Hematopoietic multipotent progenitor cell treated with erythropoietin and hydrocortisone succinate and interleukin-3 and kit ligand, for 15 days (in vitro differentiated cells): ENCODE results near the gene SUN1.

Experiments
- DNase-seq: peaks from one replicate; pipeline ENCODE4 v3.0.0-alpha.2; 2015; ENCODE audit warnings: low spot score

The SUN1 gene

DNA sequence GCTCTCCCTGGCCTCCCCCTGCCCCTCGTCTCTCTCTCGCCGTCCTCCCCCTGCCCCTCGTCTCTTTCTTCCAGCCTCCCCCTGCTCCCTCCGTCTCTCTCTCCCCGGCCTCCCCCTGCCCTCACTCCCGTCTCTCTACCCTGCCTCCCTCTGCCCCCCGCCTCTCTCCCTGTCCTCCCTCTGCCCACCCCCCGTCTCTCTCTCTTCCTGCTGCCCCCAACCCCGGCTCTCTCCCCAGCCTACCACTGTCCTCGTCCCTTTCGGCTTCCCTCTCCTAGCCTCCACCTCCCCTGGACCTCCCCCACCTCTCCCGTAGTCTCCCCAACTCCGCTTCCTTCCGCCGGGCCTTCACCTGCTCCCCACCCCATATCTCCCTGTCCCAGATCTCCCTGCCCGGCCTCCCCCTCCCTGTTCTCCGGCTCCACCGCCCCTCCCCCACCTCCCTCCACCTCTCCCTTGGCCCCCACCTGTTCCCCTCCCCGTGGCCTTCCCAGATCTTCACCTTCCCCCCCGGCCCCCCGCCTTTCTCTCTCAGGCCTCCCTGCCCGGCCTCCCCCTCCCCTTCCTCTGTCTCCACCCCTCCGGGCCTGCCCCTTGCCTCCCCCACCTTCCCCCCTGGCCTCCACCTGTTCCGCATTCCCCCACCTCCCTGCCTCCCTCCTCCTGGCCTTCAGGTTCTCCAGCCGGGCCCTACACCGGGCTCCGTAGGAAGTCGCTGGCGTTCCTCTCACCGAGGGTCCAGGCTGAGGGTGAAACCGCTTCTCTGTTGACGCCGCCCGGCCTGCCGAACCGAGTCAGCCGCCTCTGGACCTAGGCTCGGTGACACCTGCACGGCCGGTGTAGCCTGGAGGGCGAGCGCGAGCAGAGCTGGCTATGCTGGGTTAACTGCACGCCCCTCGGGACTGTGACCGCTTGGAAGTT lies 45.3 kb downstream of the SUN1 start:
- DNase-seq = peak; percentile 27

DNA sequence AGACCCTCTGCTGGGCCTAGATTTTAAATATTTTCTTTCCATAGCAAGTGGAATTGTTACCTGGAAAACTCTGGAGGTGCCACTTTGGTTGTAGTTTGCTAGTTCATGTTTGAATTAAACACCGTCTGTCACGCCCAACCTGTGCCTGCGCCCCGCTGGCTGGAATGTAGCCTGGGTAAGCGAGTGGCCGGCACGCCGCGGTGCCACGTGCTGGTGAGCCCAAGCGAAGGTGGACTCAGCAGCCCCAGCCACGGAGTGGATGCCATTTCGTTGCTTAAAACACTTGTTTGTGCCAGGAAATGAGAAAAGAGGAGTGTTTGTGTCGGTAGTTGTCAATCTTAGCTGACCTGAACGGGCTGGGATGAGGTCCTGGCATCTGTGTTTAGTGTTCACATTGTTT lies 46.8 kb downstream of the SUN1 start:
- no peak for DNase-seq

DNA sequence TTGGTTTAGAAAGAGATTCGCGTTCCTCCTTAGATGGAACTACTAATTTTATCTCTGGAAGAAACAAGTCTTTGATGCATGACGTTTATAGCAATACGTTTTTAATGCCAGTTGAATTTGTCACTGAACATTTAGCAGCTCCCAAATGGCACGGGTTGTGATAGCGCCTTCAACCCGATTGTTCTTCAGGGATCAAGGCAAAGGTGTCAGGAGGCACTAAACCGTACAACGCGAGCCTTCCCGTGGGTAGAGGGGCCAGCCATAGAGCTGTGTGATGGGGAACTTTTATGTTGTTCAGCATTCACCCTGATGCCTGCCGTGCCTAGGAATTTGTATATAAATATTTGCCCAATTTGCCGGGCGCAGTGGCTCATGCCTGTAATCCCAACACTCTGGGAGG lies 47.4 kb downstream of the SUN1 start:
- DNase-seq = no peak

DNA sequence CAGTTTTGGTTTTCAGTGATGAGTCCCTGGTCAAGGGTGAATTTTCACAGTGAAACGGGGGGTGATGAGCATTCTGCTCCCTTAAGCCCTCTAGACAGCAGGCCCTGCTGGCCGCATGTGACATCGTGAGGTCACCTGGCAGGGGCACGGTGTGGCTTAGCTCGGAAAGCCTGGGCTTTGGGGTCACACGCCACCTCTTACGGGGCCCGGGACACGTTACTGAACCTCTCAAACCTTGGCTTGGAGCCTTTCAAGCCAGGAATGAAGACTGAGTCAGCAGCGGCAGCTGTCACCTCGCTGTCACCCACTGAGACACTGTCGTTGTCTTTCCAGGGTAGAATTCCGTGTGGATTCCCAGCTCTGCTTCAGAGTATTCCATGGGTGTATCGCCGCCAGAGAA lies 48.2 kb downstream of the SUN1 start:
- DNase-seq = no peak

DNA sequence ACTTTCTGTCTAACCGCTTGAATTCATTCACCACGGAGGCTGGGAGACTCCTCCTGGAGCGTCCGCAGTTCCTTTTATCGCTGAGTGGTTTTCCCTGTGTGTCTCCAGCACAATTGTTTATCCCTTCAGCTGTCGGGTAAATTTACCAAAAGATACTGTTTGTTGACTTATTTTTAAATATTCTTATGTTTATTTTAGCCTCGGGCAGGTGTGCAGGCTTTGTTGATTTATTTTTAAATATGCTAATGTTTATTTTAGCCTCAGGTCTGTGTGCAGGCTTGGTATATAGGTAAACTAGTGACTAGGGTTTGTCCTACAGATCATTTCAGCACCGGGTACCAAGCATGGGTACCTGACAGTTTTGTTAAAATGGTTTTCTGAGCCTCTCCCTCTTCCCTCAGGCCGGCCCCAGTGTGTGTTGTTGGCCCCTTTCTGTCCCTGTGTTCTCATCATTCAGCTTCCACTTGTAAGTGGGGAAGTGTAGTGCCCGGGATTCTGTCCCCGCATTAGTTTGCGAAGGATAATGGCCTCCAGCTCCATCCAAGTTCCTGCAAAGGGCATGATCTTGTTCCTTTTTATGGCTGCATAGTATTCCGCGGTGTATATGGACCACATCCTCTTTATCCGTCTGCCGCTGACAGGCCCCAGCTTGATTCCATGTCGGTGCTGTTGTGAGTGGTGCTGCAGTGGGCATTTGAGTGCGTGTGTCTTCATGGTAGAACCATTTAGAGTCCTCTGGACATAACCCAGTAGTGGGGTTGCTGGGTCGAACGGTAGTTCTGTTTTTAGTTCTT lies 49.4 kb downstream of the SUN1 start:
- DNase-seq = no peak

DNA sequence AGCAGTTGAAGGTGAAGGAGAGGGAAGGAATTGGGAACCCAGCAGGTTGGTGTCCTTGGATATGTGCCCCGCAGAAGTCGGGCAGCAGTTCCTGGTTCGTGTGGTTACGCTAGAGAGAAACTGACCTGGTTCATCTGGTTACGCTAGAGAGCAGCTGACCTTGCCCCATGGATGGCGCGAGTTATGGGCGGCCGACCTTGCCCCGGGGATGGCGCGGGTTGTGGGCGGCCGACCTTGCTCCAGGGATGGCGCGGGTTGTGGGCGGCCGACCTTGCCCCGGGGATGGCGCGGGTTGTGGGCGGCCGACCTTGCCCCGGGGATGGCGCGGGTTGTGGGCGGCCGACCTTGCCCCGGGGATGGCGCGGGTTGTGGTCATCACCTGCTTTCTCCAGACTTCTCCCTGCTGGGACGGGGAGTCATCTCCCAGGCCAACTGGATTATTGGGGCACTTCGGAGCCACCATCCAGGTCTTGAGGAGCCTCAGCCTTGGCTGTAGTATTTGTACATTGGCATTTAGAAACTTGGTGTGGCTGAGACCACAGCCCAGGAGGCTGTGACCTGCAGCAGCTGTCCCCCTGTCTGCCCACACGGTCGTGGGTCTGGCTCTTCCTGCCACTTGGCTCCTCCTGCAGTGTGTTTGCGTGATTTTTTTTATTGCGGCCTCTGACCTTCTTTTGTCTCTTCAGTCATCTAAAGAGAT lies 50.2 kb downstream of the SUN1 start:
- DNase-seq = no peak

DNA sequence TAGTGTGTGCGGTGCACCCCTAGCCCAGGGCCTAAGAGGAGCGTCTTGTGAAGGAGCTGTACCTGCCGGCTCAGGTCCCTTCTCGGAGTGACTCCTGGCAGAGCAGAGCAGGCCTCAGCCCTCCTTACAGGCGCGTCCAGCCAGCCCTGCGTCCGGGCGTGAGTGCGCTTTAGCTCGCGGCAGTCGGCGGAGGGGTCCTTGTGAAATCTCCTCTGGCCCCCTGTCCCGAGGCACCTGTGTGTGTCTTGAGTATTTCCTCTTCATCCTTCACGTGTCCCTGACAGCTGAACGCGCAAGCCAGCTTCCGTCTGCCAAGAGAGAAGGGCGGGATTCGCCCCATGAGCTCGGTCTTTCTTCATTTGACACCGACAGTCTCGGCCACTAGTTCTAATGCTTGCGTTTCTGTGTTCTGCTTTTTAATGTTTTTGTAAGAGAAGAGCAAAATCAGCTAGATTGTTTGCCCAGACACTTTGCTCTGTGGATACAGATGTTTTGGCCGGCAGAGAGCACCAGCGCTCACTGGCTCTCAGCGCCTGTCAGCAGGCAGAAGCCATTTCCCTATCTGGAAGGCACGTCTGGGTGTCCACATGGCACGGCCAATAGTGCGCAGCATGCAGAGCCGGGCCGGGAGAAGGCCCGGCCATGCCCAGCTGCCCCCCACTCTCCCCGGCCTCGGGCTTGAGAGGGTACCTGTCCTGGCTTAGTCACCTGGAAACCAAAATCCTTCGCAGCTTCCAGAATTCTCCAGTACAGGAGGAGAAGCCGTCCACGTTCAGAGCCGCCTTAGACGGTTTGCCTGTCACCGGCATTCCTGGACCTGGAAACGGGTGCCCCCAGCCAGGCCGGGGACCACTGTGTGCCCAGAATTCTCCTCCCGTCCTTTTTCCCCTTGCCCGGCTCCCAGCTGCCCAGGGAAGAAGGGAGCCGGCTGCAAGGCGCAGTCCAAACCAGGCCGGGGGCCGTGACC lies 51.1 kb downstream of the SUN1 start:
- no peak for DNase-seq

DNA sequence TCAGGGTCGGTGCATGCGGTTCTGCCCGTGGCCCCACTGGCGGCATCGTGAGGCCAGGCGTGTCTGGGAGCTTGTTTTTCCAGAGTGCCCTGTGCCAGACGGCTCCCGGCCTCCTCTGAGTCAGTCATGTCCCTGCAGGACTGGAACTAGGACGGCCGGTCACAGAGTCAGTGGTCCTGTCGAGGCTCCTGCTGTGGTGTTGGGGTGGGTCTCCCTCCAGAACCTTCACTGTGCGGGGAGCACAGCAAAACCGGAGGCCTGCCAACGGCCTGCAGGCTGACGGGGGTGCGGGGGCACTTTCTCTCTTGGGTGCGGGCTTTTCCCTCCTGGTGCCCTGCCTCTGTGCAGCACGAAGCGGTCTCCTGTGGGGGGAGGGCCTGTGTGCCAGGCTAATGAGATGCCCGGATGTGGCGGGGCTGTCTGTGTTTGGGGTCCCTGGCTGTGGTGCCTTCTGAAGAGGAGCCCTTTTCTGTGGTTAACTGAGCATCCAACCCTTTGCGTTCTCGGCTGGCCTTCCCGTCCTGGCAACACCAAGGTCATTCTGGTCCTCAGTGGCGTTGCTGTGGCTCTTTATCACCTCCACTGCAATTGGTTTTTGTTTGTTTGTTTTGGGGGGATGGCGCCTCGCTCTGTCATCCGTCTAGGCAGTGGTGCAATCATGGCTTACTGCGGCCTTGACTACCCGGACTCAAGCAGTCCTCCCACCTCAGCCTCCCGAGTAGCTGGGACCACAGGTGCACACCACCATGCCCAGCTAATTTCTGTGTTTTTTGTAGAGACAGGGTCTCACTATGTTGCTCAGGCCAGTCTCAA lies 52.1 kb downstream of the SUN1 start:
- DNase-seq = no peak

DNA sequence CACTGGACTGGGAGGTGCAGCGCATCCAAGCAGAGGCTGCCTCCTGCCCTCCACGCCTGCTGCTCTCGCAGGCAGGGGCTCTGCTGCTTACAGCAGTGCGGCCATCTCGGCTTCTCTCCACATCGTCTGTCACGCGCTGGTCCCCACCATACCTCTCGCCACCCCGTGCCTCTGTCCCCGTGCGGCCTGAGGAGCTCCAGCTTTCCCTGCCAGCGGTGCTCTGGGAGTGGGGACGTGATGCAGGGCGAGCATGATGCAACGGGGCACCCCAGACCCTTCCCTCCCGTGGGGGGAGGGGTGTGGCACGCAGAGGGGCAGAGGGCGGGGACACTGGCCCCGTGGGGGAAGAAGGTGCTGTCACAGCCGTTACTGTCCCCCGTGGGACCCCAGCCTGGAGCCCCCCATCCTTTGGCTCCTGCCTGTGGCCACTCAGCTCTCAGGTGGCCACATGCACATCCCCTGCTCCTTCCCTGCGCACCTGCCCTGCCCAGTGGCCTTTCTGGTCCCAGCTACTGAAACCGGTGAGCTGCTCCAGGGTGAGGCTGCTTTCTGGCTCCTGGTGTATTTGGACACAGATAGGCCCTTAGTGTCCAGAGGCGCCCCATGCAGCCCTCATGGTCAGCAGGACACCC lies 53.1 kb downstream of the SUN1 start:
- DNase-seq = no peak

DNA sequence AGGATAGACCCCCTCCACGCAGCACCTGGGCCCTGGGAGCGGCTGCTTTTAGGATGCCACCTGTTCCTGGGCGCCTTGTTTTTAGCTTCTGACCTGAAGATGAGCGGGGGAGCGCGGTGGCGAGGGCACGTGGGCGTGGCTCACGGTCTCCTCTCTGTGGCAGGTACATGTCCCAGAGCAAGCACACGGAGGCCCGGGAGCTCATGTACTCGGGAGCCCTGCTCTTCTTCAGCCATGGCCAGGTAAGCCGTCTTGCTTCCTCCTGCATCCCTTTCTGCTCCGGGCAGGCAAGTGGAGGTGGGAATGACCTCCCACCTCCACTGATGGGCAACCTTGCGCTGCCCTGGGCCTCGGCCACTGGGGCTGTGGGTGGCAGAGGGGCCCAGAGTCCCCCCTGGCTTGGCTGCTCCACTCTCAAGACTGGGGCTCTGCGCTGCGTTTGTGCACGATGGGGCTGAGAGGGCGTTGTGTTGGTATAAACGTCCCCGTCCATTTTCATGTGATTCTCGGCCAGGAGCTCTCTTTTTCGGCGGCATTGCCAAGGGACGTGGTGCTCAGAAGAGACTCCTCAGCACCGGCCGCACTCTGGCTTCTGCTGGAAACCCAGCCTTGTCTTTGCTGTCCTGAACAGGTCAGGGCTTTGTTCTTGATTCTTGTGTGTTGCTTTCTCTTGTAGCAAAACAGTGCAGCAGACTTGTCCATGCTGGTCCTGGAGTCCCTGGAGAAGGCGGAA lies 53.8 kb downstream of the SUN1 start:
- DNase-seq = no peak

DNA sequence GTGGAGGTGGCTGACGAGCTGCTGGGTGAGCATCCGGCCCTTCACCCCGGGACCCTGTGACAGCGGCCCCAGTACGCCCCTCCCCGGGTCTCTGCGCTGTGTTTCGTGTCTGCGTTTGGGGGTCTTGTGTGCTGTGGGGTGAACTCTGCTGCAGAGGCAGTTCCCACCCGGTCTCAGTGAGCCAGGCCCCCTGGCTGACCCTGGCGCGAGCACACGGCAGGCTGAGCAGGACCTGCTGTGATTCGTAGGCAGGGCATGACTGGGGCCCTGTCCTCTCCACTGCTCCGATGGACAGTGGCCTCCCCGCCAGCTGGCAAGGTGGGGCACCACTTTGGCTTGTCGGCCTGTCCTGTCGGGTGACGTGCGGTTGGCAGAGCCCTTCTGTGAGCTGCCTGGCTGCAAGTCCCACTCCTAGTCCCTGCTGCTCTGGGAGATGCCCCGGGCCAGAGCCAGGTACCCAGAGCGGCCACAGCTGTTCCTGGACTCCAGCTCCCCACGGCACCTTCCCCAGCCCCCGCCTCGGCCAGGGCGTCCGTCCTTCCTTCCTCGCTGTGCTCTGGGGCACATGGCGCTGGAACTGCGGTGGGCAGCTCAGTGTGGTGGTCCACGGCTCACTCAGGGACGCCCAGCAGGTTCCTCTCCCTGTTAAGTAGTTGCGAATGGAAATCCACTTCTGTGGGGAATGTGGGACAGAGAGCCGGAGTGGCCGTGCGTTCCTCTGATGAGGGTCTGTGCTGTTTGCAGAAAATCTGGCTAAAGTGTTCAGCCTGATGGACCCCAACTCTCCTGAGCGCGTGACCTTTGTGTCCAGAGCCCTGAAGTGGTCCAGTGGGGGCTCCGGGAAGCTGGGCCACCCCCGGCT lies 54.6 kb downstream of the SUN1 start:
- DNase-seq = no peak

DNA sequence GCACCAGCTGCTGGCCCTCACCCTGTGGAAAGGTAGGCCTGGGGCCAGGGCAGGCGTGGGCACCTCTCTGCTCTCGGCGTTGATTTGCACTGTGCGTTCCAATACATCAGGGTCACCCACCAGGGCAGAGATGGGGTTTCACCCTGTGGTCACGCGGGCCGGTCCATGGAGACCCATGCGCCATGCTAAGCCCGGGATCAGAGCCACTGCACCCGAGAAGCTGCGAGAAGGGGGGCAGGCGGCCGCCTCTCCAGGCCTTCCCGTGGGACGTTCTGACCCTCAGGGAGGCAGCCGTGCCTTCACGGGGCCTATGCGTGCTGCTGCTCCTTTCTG lies 55.2 kb downstream of the SUN1 start:
- no peak for DNase-seq

DNA sequence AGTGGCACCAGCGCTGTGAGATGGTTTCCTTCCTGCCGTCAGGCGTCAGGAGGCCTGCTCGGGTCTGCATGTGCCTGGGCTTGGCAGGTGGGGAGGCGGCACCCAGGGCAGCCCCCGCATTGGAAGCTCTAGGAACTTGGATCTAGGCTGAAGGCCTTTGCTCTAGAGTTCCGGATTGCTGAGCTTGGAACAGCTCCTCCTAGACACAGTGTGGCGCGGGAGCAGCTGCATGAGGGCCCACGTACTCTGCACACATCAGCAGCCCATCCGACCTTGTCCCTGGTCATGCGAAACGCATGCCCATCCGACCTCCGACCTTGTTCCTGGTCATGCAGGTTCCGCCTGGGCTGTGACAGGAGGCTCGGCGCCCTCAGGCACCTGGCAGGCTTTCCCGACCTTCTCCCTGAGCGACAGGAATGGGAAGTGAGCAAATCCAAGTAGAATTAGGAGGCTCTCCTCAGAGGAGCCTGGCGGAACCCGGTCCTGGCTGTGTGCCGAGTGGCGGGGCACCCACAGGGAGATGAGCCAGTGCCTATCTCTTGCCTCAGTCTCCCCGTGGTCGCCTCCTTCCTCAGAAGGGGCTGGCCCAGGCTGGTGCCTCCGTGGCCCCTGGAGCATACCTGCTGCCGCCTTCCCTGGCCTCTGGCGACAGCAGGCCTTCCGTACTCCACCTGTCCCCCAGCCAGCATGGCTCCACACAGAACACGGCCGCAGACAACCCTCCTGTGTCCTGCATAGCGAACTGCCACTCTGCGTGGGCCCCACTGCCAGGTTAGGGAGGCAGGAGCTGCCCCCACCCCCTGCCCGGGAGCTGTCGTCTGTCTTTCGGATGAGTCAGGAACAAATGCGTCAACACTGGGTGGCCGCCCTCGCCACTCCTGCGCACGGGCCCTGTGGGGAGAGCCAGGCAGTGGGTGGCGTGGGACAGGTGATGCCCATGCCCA lies 56.1 kb downstream of the SUN1 start:
- DNase-seq = no peak

DNA sequence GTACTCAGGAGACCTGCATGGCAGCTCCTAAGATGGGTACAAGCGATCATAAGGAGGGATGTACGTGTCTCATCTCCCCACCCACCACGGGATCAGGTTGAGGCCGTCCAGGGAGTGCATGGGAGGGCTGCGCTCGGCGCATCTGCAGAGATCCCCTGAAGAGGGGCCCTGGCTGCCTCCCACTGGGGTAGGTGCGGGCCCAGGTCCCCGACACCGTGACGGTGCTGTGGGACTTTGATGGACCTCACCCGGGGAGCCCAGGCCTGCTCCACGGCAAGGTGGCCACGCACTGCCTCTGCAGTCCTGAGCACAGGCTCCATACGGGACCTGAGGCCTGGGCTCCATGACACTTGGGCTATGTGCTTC lies 56.7 kb downstream of the SUN1 start:
- DNase-seq = no peak

DNA sequence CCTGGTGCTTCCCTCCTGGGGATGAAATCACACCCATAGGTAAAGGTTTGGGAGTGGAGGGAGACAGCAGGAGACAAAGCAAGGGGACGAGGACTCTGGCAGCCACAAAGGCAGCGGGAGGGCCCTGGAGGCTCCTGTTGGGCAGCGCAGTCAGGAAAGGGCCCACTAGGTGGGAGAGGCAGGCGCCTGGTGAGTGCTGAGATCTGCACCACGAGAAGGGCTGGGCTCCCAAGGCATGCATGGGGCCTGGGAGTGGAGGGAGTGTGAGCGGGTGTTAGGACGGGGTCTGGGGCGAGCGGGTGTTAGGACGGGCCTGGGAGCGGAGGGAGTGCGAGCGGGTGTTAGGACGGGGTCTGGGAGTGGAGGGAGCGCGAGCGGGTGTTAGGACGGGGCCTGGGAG lies 57.1 kb downstream of the SUN1 start:
- DNase-seq = no peak

DNA sequence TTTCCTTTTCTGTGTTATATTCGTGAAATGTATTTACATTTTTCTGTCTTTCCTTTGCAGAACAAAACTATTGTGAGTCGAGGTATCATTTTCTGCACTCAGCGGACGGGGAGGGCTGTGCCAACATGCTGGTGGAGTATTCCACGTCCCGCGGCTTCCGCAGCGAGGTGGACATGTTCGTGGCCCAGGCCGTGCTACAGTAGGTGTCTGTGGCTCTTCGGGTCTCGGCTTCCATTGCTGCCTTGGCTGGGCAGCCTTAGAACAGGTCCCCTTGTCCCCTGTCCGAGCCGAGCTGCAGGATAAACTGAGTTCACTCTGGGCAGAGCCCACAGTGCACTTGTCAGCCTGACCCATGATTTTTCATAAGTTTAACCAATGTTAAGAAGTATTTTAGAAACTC lies 58.6 kb downstream of the SUN1 start:
- no peak for DNase-seq

DNA sequence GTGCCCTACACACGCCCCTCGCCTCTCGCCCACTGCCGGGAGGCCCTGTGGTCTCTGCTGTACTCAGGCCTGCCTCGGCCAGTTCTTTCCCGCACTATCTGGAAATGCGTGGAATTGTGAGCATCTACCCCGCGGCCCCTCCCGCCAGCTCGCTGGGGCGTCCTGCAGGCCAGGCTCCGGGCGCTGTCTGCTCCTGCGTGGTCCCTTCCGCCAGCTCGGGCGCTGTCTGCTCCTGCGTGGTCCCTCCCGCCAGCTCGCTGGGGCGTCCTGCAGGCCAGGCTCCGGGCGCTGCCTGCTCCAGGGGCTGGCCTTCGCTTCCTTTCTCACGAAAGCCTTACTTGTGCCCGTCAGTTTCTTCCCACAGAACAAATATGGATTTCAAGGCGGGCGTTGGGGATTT lies 59.0 kb downstream of the SUN1 start:
- DNase-seq = no peak

DNA sequence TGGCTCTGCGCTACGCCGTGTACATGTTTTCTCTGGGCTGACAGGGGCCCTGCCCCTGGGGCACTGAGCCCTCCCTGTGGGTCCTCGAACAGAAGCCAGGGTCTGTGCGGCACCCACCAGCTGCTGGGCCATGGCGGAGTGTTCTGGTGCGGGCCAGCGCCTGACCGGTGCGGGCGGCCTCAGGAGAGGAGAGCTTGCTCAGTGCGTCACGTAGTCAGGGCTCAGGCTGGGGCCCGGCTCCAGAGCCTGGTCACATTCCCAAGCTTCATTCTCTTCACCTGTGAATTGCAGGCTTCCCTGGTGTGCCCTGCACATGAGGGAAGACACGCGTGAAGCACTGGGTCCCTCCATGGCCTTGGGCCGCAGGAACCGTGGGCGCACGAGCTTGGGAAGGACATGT lies 59.5 kb downstream of the SUN1 start:
- no peak for DNase-seq
